Measurements from ENCODE around the gene PRKCZ.

Gene PRKCZ

DNA sequence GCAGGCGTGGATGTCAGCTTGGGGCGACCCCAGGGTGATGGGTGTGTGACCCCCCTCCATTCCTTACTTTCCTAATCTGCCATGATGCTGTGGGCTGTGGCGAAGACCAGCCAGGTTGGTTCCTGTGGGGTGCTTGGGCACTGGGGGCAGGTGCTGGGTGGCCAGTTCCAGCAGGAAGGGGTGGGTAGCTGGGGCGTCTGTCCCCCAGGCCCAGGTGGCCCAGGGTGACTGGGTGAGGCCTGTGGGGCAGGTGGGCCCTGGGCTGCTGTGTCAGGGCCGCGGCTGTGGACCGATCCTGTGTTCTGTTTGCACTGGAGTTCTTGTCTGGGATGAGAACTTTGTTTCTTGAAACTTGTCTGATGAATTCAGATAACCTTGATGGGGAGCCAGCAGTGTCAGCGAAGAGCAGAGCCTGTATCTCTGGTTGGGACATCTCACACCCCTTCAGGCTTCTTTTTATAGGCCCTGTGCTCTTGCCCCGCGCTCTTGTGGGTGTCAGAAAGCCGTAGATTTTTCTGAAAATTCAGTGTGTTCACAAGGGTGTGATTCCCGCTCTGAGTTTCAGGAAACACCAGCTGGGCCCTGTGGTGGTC is 3.7 kb downstream of the PRKCZ start:
- in situ Hi-C loops (cut with HindIII; ENCODE audit: low sequenced_read_pairs), result no loop called here
- no peak for DNase-seq (ENCODE audit: low read depth, low spot score)
- TF ChIP-seq, protein P1, sequence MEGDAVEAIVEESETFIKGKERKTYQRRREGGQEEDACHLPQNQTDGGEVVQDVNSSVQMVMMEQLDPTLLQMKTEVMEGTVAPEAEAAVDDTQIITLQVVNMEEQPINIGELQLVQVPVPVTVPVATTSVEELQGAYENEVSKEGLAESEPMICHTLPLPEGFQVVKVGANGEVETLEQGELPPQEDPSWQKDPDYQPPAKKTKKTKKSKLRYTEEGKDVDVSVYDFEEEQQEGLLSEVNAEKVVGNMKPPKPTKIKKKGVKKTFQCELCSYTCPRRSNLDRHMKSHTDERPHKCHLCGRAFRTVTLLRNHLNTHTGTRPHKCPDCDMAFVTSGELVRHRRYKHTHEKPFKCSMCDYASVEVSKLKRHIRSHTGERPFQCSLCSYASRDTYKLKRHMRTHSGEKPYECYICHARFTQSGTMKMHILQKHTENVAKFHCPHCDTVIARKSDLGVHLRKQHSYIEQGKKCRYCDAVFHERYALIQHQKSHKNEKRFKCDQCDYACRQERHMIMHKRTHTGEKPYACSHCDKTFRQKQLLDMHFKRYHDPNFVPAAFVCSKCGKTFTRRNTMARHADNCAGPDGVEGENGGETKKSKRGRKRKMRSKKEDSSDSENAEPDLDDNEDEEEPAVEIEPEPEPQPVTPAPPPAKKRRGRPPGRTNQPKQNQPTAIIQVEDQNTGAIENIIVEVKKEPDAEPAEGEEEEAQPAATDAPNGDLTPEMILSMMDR (IDR thresholded peaks at IDR 0.05; ENCODE audit: low read depth, low read length), result no peak
- no peak overlapping the region for H3K4me3 ChIP-seq (ENCODE audit: low read depth, low read length)

DNA sequence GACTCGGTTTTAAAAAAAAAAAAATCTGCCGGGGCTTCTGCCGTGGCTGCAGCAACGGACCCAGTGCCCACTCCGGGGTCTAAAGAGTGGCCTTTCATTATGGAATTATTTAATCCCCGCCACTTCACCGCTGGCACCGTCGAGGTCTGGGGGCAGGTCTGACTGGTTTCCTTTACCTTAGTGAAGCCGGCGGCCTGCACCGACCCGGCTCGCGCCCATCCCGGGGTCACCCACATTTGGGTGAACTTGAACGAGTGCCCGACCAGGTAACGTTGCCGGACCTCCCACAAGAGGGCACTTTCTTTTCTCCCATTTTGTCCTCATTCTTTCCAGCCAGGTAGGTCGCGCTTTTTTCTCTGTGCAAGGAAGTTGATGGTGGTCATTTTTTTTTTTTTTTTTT is 4.3 kb downstream of the PRKCZ start:
- TF ChIP-seq, protein P1 (IDR thresholded peaks at IDR 0.05; ENCODE audit: low read depth, low read length), result no peak
- DNase-seq (ENCODE audit: low read depth, low spot score), result no peak
- H3K4me3 ChIP-seq (ENCODE audit: low read depth, low read length), result no peak overlapping the region
- in situ Hi-C loops (cut with HindIII; ENCODE audit: low sequenced_read_pairs), result no loop called here

DNA sequence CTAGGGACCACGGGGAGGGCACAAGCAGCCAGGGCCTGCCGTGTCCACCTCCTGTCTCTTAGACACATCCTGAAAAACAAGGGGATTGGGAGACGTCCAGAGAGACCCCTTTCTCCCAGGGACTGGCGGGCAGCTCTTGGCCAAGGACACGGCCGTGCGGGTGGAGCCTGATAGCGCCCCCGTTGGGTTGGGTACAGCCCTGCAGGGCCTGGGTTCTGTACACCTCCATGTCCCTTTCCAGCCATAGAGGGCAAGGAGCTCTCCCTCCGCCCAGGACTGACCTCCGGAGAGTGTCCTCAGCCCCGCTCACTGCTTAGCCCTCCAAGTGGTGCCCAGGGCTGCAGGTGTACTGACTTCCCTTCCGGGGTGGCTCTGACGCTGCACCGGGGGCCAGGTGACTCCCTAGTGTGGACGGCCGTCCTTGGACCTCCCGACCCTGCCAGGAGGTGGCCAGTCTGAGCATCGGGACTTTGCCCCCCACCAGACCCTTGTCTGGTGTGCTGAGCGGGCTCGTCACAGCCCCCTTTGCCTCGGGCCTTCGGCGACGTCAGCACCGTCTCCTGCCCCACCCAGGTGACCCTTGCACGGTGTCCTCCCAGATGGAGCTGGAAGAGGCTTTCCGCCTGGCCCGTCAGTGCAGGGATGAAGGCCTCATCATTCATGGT is 5.8 kb downstream of the PRKCZ start:
- TF ChIP-seq, protein P1 (IDR thresholded peaks at IDR 0.05; ENCODE audit: low read depth, low read length), result no peak
- DNase-seq (ENCODE audit: low read depth, low spot score), result no peak
- in situ Hi-C loops (cut with HindIII; ENCODE audit: low sequenced_read_pairs), result no loop called here
- no peak overlapping the region for H3K4me3 ChIP-seq (ENCODE audit: low read depth, low read length)

DNA sequence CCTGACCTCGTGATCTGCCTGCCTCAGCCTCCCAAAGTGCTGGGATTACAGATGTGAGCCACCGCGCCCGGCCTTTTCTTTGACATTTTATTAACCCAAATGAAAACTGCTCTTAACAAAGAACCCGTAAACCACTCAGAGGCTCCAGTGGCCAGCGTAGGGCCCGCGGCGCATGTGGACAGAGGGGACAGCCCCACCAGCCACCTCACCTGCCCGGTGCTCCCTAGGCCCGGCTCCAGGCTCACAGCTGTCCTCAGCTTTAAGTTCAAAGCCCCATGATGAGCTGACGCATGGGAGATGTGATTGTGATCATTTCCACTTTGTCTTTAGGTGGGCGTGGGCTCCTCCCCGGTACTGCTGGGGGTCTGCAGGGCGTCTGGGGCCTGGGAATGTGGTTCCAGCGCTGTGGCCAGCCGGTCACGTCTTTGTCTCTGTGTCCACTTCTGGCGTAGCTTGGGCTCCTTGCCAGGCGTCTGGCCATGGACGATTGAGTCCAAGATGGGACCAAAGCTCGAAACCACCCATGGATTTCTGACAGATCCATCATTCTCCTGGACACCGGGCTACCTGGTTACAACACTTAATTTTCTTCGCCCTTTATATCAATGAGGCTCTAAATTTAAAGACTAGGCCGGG is 6.9 kb downstream of the PRKCZ start:
- DNase-seq (ENCODE audit: low read depth, low spot score), result no peak
- in situ Hi-C loops (cut with HindIII; ENCODE audit: low sequenced_read_pairs), result no loop called here
- H3K4me3 ChIP-seq (ENCODE audit: low read depth, low read length), result no peak overlapping the region
- TF ChIP-seq, protein P1 (IDR thresholded peaks at IDR 0.05; ENCODE audit: low read depth, low read length), result no peak

DNA sequence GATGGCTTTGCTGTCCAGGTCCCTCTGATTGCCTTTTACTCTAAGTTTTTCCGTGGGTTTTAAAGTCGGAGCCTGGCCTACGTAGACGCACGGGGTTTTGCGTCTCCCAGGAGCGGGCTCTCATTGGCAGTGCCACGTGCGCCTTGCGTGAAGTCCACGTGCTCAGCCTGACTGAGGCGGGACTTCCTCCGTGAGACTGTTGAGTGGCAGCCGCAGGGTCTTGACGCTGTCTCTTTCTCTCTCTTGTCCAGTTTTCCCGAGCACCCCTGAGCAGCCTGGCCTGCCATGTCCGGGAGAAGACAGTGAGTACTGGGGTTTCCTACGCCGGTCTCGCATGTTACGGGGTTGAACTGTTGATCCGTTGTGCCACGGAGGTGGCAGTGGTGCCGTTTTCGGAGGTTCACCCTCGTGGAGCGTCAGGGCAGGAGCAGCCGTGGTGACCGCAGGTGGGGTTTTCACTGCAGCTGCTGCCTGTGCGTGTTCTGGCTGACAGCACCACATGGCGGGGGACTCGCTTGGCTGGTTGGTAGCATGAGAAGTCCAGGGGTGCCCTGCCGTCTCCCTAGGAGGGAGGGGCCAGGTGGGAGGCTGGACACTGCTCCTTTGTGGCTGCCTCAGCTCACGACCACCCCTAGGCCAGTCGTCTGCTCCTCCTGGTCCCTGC is 9.2 kb downstream of the PRKCZ start:
- no peak for DNase-seq (ENCODE audit: low read depth, low spot score)
- in situ Hi-C loops (cut with HindIII; ENCODE audit: low sequenced_read_pairs), result no loop called here
- TF ChIP-seq, protein P1 (IDR thresholded peaks at IDR 0.05; ENCODE audit: low read depth, low read length), result no peak
- no peak overlapping the region for H3K4me3 ChIP-seq (ENCODE audit: low read depth, low read length)

DNA sequence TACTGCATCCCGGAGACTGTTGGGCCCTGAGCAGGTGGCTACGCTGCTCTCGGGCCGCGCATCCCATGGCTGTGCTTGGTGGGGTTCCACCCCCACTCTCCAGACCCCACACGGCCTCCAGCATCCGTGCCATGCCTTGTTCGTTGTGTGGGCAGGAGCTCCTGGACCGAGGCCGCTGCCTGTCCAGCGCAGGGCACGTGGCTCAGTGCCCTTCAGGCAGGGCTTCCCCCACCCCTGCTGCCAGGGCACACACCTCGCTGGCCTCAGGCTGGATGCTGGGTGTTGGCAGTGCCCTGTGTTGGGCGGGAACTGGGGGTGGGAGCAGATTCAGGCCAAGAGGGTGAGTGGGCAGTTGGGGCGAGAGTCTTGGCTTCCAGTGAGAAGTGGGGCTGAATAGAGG is 9.9 kb downstream of the PRKCZ start:
- DNase-seq (ENCODE audit: low read depth, low spot score), result no peak
- no peak overlapping the region for H3K4me3 ChIP-seq (ENCODE audit: low read depth, low read length)
- in situ Hi-C loops (cut with HindIII; ENCODE audit: low sequenced_read_pairs), result no loop called here
- TF ChIP-seq, protein P1 (IDR thresholded peaks at IDR 0.05; ENCODE audit: low read depth, low read length), result no peak

Data from astrocyte of the spinal cord (primary cell).